GM12891 (cell line): ENCODE results near the gene ADGRV1.

Source experiments
- POLR2A ChIP-seq: IDR thresholded peaks from 2 replicates; pipeline ENCODE4 v1.6.1; 2011; ENCODE audit warnings: low read depth, low read length, control low read depth
- POLR2AphosphoS5 ChIP-seq: IDR thresholded peaks from 2 replicates; pipeline ENCODE4 v1.6.1; 2011; ENCODE audit warnings: low read depth, low read length, control low read depth
- SPI1 ChIP-seq: IDR thresholded peaks from 2 replicates; pipeline ENCODE4 v1.6.1; 2011; ENCODE audit warnings: low read depth, low read length, control low read depth
- TAF1 ChIP-seq: IDR thresholded peaks from 2 replicates; pipeline ENCODE4 v1.6.1; 2011; ENCODE audit warnings: low read depth, low read length, control low read depth

DNA sequence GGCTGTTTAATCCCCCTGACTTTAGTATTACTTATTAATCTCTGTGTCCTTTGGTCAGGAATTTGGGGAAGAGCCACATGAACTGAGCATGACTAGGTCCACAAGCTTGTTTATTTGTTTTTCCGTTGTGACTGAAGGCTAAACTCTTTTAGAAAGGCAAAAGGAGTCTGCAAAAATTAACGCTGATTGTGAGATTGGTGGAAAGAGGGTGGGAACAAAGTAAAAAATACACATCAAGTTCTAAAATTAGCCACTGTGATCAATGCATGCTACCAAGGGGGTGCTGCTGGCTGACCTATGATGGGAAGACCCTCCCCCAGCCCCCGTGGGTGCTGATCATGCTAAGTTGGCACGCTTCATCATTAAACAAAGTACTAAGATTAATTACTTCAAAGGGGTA lies 356.8 kb downstream of the ADGRV1 start:
- TF ChIP-seq POLR2AphosphoS5 (no peak), SPI1 (no peak), POLR2A (no peak), TAF1 (no peak)
